Pancreas (tissue), 10 donors: ENCODE data around the gene CDIPT. TPM values are rescaled to one million over a fixed set of nuclear protein-coding genes. Genes with fewer than 3 reads are reported as not detected.

Source experiments
- ATAC-seq, 4 donors: fragments of 200-7000 bp; cut with Tn5 transposase; one replicate each; pipeline versions ENCODE4 v1.8.0 to v1.9.1; 2020; ENCODE audit warnings: mild to moderate bottlenecking in 4 of 4, moderate library complexity in 4 of 4
- DNase-seq, 6 donors: peaks; one replicate each; pipeline ENCODE4 v3.0.0-alpha.2; 2020
- FAIRE-seq: peaks from 2 replicates; lab custom pipeline; 2012; peaks lifted over from hg19 to GRCh38; lab: Jason Lieb, UNC
- H3K27ac ChIP-seq, 4 donors: fragments of 200-600 bp; sonication (generic); 1 replicate in 3 of 4; 2 replicates in 1 of 4; pipeline versions ENCODE4 v1.5.0 to v1.8.0; 2020
- H3K27me3 ChIP-seq, 4 donors: fragments of 200-600 bp; one replicate each; pipeline ENCODE4 v1.8.0; 2021
- H3K36me3 ChIP-seq, 3 donors: fragments of 200-600 bp; sonication (generic) in 1 of 3; one replicate each; pipeline versions ENCODE4 v1.5.0 to v1.8.0; 2020 to 2021
- H3K4me1 ChIP-seq, 3 donors: fragments of 200-600 bp; one replicate each; pipeline ENCODE4 v1.8.0; 2021
- H3K4me3 ChIP-seq, 4 donors: fragments of 200-600 bp; sonication (generic) in 2 of 4; one replicate each; pipeline versions ENCODE4 v1.5.0 to v1.8.0; 2020 to 2021
- H3K9me3 ChIP-seq, 4 donors: fragments of 200-600 bp; one replicate each; pipeline ENCODE4 v1.8.0; 2021
- CTCF ChIP-seq, 4 donors: fragments of 200-600 bp; sonication (generic) in 3 of 4; IDR thresholded peaks; one replicate each; pipeline versions ENCODE4 v1.5.0 to v1.8.0; 2021; ENCODE audit warnings: antibody characterized with exemption in 4 of 4
- WGBS, 2 donors: extraction: QIAGEN DNeasy Blood & Tissue Kit; methylation state at CpG; one replicate each; pipeline ENCODE4 v1.1.7; 2013; 5-methylcytosine and 5-hydroxymethylcytosine counted together
- intact Hi-C, 3 donors: fragments of 100-400 bp; cut with DNase I; formaldehyde crosslinking; loops; one replicate each; pipeline versions ENCODE4 v1.11.1 to v1.14.2; 2022
- polyA plus RNA-seq, 2 donors: library from polyadenylated mRNA; stranded (reverse); fragments of 200-250 nt; gene quantifications; one replicate each; pipeline ENCODE4 v1.2.3, GENCODE V29; 2013
- total RNA-seq, 6 donors: library from RNA; stranded (reverse); fragmentation: NEBNext Ultra II Directional in 4 of 6; extraction: Animal tissue kit (Norgen Biotek cat#: 25700) in 4 of 6; gene quantifications; one replicate each; pipeline versions ENCODE4 v1.2.1 to v1.2.4, GENCODE V29; 2021 to 2023
- donor health status: healthy with polysubstance abuse.
- donor health status: DM: no; HTN: no; CAD: no; lungs with moderate emphysema.
- donor health status: DM: no; HTN: no; CAD: no.
- donor health status: control.
- donor health status: control.
- donor health status: Bipolar disorder and iron deficiency.
- donor health status: DM: yes; HTN: yes; CAD: no.
- donor health status: DM: no; HTN: no; CAD: no.
- donor health status: DM: no; HTN: no; CAD: no.
- donor health status: DM: yes; HTN: yes; CAD: no.

Gene CDIPT
- total and polyA plus RNA-seq, 8 donors = 31.9 to 69.8 (median 43.6) TPM

DNA sequence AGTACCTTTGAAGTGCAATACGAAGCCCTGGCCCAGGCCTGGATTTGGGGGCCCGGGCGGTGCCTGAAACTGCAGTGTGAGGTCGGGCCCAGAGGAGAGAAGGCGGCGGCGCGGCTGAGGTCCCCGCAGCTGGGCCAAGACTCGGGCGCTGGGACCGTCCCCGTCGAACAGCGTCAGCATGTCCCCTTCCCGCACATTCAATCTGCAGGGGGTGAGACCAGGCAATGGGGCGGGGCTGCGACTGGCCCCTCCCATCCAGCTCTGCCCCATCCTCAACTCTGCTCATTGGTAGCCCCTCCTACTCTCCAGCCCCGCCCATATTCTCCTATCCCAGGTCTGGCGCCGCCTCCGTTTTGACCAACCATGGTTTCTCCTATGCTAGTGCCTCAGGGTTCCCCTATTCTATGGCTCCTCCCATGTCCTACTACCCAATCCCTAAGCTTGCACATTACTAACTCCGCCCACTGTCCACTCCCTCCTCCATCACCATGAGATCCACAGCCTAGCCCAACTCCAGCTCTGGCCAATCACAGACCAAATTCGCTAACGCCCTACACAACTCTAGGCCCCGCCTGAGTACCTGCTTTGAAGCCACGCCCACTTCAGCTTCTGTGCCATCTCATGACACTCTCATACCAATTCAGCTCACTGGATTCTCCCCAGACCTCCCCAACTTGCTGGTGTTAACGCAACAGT, 14.4 kb upstream of the CDIPT start:
- peak in 1 of 6 donors; percentile 29 for DNase-seq
- no peak for FAIRE-seq
- no peaks in the 10 kb centered on the region for H3K27me3 ChIP-seq
- TF ChIP-seq CTCF (IDR thresholded peaks at IDR 0.05) = no peak
- no peak overlapping the region for H3K27ac ChIP-seq
- intact Hi-C loops = no loop called here
- no peak overlapping the region for H3K4me3 ChIP-seq
- WGBS, 2 donors = 45 to 56% methylated on average over 18 to 28 of the region's 28 CpGs
- H3K4me1 ChIP-seq = no peaks in the 10 kb centered on the region
- H3K36me3 ChIP-seq = no peaks in the 10 kb centered on the region
- ATAC-seq = peak in 3 of 4 donors; percentile 9 to 50 (median 24)
- H3K9me3 ChIP-seq = no peaks in the 10 kb centered on the region

DNA sequence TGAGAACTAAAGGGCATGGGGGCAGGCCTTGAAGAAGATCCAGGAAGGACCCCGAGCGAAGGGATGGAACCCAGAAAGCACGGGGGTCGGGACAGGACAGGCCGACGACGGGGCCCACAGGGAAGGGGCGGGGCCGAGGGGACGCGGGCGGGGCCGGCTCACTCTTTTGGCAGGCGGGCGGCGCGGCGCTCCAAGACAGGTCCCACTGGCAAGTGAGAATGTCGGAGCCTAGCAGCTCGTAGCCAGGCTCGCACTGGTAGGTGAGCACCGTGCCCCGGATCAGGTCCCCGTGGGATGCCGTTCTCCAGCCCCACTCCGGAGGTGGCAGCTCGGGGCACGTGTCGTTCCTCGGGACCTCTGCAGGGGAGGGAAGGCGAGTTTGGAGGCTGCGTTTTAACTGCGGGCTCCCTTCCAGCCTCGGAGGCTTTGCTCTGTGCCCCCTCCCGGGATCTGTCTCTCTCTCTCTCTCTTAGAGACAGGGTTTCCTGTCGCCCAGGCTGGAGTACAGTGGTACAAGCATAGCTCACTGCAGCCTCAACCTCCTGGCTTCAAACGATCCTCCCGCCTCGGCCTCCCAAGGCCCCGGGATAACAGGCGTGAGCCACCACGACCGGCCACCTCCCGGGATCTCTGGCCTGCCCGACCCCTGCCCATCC, 13.7 kb upstream of the CDIPT start:
- DNase-seq (peak in 1 of 6 donors; percentile 25), FAIRE-seq (no peak), ATAC-seq (peak in 1 of 4 donors; percentile 25)
- Histone ChIP-seq H3K9me3 (no peaks in the 10 kb centered on the region), H3K27me3 (no peaks in the 10 kb centered on the region), H3K27ac (no peak overlapping the region), H3K4me3 (no peak overlapping the region), H3K4me1 (no peaks in the 10 kb centered on the region), H3K36me3 (no peaks in the 10 kb centered on the region)
- WGBS, 2 donors = 43 to 50% methylated on average over 43 to 45 of the region's 45 CpGs
- intact Hi-C loops = no loop called here
- no peak for TF ChIP-seq CTCF (IDR thresholded peaks at IDR 0.05)

GRCh38 chr16:29876217-29876593, 13.2 kb upstream of the CDIPT start:
- no peaks in the 10 kb centered on the region for H3K9me3 ChIP-seq
- TF ChIP-seq CTCF (IDR thresholded peaks at IDR 0.05) = no peak
- H3K4me1 ChIP-seq = no peaks in the 10 kb centered on the region
- no peaks in the 10 kb centered on the region for H3K36me3 ChIP-seq
- ATAC-seq (no peak), DNase-seq (no peak), FAIRE-seq (no peak)
- intact Hi-C loops = no loop called here
- H3K4me3 ChIP-seq = no peak overlapping the region
- no peaks in the 10 kb centered on the region for H3K27me3 ChIP-seq
- H3K27ac ChIP-seq = no peak overlapping the region
- WGBS, 2 donors = 70 to 72% methylated on average over 18 of the region's 18 CpGs

DNA sequence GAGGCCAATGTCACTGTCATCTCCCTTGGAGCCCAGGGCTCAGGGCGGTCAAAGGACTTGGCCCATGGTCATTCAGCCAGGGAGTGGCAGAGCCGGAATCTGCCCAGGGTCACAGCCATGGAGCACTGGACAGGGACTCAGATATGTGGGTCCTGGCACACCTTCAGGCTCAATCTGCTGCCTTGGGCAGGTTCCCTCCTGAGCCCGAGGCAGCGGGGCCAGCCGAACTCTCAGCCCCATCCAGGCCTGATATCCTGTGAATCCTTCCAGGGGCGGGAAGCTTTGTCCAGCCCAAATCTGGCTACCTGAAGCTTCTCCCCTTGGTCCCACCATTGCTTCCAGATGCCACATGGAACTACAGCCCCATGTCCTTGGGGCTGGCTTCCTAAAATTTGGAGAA, 12.2 kb upstream of the CDIPT start:
- ATAC-seq = no peak
- H3K27me3 ChIP-seq = no peaks in the 10 kb centered on the region
- H3K9me3 ChIP-seq = no peaks in the 10 kb centered on the region
- H3K36me3 ChIP-seq = no peaks in the 10 kb centered on the region
- H3K4me3 ChIP-seq = no peak overlapping the region
- FAIRE-seq = no peak
- intact Hi-C loops = no loop called here
- DNase-seq = no peak
- TF ChIP-seq CTCF (IDR thresholded peaks at IDR 0.05) = no peak
- WGBS, 2 donors = 92 to 95% methylated on average over 6 of the region's 6 CpGs
- no peak overlapping the region for H3K27ac ChIP-seq
- no peaks in the 10 kb centered on the region for H3K4me1 ChIP-seq

- Histone ChIP-seq H3K9me3 (no peaks in the 10 kb centered on the region), H3K4me3 (no peak overlapping the region), H3K27ac (no peak overlapping the region), H3K27me3 (no peaks in the 10 kb centered on the region), H3K36me3 (no peaks in the 10 kb centered on the region), H3K4me1 (no peaks in the 10 kb centered on the region)
- no peak for TF ChIP-seq CTCF (IDR thresholded peaks at IDR 0.05)
- intact Hi-C loops = no loop called here
- DNase-seq (no peak), FAIRE-seq (no peak), ATAC-seq (no peak)
- 90 to 94% methylated on average over 26 of the region's 26 CpGs for WGBS, 2 donors
Observed at GRCh38 chr16:29873319-29873718, 10.3 kb upstream of the CDIPT start.
